ENCODE results near the gene GORASP2. TPM values are rescaled to one million over a fixed set of nuclear protein-coding genes. Genes with fewer than 3 reads are reported as not detected.

GORASP2 gene
- 27.9 and 67.7 TPM in 2 replicates for total RNA-seq (ENCODE audit: low replicate concordance)

DNA sequence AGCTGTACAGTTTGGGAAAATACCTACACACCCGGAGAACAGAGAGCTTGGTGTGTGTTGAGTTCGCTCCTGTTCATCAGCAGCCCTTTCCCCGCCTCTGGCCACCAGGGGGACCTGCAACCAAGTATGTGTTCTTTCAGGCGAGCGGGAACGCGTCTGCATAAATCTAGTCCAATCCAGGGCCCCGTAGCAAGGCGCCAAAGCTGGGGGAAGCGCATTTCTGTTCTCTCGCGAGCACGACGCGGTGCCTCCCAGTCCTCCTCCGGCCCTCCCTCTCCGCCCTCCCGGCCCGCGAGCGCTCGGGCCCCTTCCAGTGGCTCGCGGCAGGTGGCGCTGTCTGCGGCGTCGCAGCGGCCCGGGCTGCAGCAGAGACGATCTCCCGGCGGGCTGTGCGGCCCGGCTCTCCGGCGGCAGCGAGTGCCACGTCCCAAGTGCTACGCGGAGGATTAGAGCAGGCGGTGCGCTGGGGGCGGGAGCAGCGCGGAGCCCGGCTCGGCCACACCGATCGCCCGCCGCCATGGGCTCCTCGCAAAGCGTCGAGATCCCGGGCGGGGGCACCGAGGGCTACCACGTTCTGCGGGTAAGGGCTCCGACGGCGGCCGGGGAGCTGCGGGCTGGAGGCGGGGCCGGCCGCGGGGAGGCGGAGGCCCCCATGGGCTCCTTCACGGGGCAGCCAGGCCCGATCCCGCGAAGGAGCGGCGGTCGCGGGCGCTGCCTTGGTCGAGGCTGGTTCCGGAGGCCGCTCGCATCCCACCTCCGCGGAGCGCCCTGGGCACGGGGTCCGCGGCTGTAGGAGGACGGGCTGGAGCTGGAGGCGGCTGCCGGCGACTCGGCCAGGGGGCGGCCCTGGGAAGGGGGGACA lies at the start of gene GORASP2:
Gene GORASP2 (plus strand): TSS at position 430 of the 862 bp plus-strand sequence. CDS start 88 bp downstream, at position 518.
- TF ChIP-seq, protein P1, sequence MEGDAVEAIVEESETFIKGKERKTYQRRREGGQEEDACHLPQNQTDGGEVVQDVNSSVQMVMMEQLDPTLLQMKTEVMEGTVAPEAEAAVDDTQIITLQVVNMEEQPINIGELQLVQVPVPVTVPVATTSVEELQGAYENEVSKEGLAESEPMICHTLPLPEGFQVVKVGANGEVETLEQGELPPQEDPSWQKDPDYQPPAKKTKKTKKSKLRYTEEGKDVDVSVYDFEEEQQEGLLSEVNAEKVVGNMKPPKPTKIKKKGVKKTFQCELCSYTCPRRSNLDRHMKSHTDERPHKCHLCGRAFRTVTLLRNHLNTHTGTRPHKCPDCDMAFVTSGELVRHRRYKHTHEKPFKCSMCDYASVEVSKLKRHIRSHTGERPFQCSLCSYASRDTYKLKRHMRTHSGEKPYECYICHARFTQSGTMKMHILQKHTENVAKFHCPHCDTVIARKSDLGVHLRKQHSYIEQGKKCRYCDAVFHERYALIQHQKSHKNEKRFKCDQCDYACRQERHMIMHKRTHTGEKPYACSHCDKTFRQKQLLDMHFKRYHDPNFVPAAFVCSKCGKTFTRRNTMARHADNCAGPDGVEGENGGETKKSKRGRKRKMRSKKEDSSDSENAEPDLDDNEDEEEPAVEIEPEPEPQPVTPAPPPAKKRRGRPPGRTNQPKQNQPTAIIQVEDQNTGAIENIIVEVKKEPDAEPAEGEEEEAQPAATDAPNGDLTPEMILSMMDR (IDR thresholded peaks at IDR 0.05; ENCODE audit: insufficient read depth, low read length): peak; percentile 85
- peak within 1 kb of the TSS; percentile 77 for H3K4me3 ChIP-seq (ENCODE audit: low read depth, low read length)
- DNase-seq (ENCODE audit: low read depth): peak; percentile 100

DNA sequence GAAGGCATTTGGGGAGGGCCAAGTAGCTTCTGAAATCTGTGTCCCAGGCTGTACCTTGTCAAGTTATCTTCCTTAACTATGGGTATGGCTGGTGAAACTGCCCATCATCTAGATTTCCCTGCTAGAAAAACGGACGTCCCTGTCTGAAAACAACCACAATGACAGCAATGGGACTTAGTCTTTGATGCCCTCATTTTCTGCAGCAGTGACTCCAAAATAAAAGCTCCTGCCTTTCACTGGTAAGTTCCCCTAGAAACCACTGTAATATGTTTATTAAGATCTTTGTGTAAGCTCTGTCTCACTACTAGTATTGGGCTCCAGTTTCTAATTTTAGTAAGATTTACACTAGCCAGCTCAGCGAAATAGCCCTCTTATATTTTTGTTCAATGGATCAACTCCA lies 47.2 kb upstream of the GORASP2 start:
- no peak overlapping the region for H3K4me3 ChIP-seq (ENCODE audit: low read depth, low read length)
- TF ChIP-seq, protein P1 (IDR thresholded peaks at IDR 0.05; ENCODE audit: insufficient read depth, low read length): no peak
- DNase-seq (ENCODE audit: low read depth): no peak

DNA sequence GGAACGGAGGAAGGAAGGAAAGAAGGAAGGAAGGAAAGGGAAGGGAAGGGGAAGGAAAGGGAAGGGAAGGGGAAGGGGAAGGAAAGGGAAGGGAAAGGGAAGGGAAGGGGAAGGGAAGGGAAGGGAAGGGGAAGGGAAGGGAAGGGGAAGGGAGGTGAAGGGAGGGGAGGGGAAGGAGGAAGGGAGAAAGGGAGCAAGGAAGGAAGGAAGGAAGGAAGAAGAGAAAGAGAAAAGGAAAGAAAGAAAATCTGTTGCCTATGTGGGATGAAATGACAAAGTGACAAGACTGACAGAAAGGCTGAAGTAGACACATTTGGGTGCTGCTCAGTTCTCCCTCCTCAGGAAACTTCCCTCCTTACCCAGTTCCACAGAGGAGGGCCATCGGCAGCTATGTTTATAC lies 46.3 kb upstream of the GORASP2 start:
- H3K4me3 ChIP-seq (ENCODE audit: low read depth, low read length): no peak overlapping the region
- TF ChIP-seq, protein P1 (IDR thresholded peaks at IDR 0.05; ENCODE audit: insufficient read depth, low read length): no peak
- DNase-seq (ENCODE audit: low read depth): no peak

GRCh38 chr2:170883683-170884082 lies 45.4 kb upstream of the GORASP2 start:
- no peak for DNase-seq (ENCODE audit: low read depth)
- TF ChIP-seq, protein P1 (IDR thresholded peaks at IDR 0.05; ENCODE audit: insufficient read depth, low read length): no peak
- H3K4me3 ChIP-seq (ENCODE audit: low read depth, low read length): no peak overlapping the region

- no peak for DNase-seq (ENCODE audit: low read depth)
- TF ChIP-seq, protein P1 (IDR thresholded peaks at IDR 0.05; ENCODE audit: insufficient read depth, low read length): no peak
- H3K4me3 ChIP-seq (ENCODE audit: low read depth, low read length): no peak overlapping the region
Observed at GRCh38 chr2:170885130-170885791, 43.8 kb upstream of the GORASP2 start.

DNA sequence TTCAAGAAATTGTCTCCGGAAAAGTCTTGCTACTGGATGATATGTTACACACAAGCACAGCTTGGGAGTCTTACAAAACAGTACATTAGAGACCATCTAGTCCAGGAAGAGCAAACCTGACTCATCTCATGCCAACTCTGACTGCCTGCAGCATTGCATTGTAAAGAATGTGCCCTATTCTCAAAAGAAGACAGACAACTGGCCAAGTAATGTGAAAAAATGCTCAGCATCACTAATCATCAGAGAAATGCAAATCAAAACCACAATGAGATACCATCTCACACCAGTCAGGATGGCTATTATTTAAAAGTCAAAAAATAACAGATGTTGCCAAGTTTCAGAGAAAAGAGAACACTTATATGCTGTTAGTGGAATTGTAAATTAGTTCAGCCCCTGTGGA lies 42.7 kb upstream of the GORASP2 start:
- DNase-seq (ENCODE audit: low read depth): peak; percentile 42
- no peak overlapping the region for H3K4me3 ChIP-seq (ENCODE audit: low read depth, low read length)
- TF ChIP-seq, protein P1 (IDR thresholded peaks at IDR 0.05; ENCODE audit: insufficient read depth, low read length): no peak

Data from fibroblast of the aortic adventitia (primary cell).